B cell (primary cell): Measurements from ENCODE around the gene UBALD2. TPM values are rescaled to one million over a fixed set of nuclear protein-coding genes. Genes with fewer than 3 reads are reported as not detected.

ENCODE experiments used
- ATAC-seq: fragments of 200-7000 bp; cut with Tn5 transposase; one replicate; pipeline ENCODE4 v1.10.0; 2021; ENCODE audit warnings: low read depth, mild to moderate bottlenecking, moderate number of reproducible peaks, moderate library complexity
- CTCF ChIA-PET: fragments of 350-600 bp; sonication (Branson Sonifier 250); formaldehyde crosslinking; loops from one replicate; lab custom pipeline; 2021; ENCODE audit warnings: antibody characterized with exemption, inconsistent platforms; lab: Charles Lee
- POLR2A ChIA-PET: fragments of 350-600 bp; sonication (Branson Sonifier 250); formaldehyde crosslinking; loops from one replicate; lab custom pipeline; 2021; ENCODE audit warnings: antibody characterized with exemption; lab: Charles Lee
- DNase-seq: peaks from one replicate; pipeline ENCODE4 v3.0.0; 2013
- H2AFZ ChIP-seq: 2 replicates; pipeline ENCODE4 v1.6.1; 2012; ENCODE audit warnings: mild to moderate bottlenecking, low read depth, low read length; ENCODE audit not compliant: insufficient read depth, poor library complexity, severe bottlenecking
- H3K27ac ChIP-seq, 2 donors: 1 replicate in 1 of 2; 2 replicates in 1 of 2; pipeline ENCODE4 v1.5.1; 2012 to 2013; ENCODE audit warnings: low read length in 2 of 2, mild to moderate bottlenecking in 2 of 2, moderate library complexity in 1 of 2
- H3K27me3 ChIP-seq, 4 experiments: fragments of 200-600 bp in 1 of 4; sonication (generic) in 1 of 4; replicated peaks in 1 of 4; 1 replicate in 2 of 4; 2 replicates in 2 of 4; pipeline versions ENCODE4 v1.6.1 to v1.7.0; 2013 to 2016; ENCODE audit warnings: low read length in 3 of 4, mild to moderate bottlenecking in 2 of 4, mixed read lengths in 1 of 4, moderate library complexity in 1 of 4; ENCODE audit not compliant: insufficient read depth in 4 of 4, control insufficient read depth in 3 of 4; ENCODE audit errors: control extremely low read depth in 1 of 4
- H3K36me3 ChIP-seq, 2 experiments: replicated peaks in 1 of 2; 1 replicate in 1 of 2; 2 replicates in 1 of 2; pipeline versions ENCODE4 v1.6.1 to v1.7.1; 2013; ENCODE audit warnings: low read length in 1 of 2; ENCODE audit not compliant: insufficient read depth in 2 of 2, control insufficient read depth in 1 of 2; ENCODE audit errors: control extremely low read depth in 1 of 2, extremely low read depth in 1 of 2
- H3K4me1 ChIP-seq, 2 donors: fragments of 200-600 bp in 1 of 2; sonication (generic) in 1 of 2; 1 replicate in 1 of 2; 2 replicates in 1 of 2; pipeline versions ENCODE4 v1.5.1 to v1.6.1; 2013 to 2017; ENCODE audit warnings: low read length in 2 of 2; ENCODE audit not compliant: control insufficient read depth in 2 of 2, insufficient read depth in 2 of 2
- H3K4me2 ChIP-seq: replicated peaks from 2 replicates; pipeline ENCODE3; 2012; ENCODE audit warnings: mild to moderate bottlenecking, low read depth, low read length; ENCODE audit not compliant: poor library complexity, severe bottlenecking
- H3K4me3 ChIP-seq, 5 experiments: fragments of 200-600 bp in 1 of 5; sonication (generic) in 1 of 5; 1 replicate in 3 of 5; 2 replicates in 2 of 5; pipeline versions ENCODE4 v1.5.1 to v1.7.0; 2011 to 2016; ENCODE audit warnings: low read length in 4 of 5, mild to moderate bottlenecking in 4 of 5, low read depth in 2 of 5, control low read depth in 1 of 5, moderate library complexity in 1 of 5; ENCODE audit not compliant: insufficient read depth in 1 of 5; ENCODE audit errors: control extremely low read depth in 1 of 5, extremely low read depth in 1 of 5
- H3K79me2 ChIP-seq: fragments of 200-600 bp; sonication (generic); one replicate; pipeline ENCODE4 v1.6.0; 2016; ENCODE audit warnings: low read length; ENCODE audit not compliant: control insufficient read depth, insufficient read depth
- H3K9ac ChIP-seq: fragments of 200-600 bp; sonication (generic); 2 replicates; pipeline ENCODE4 v1.6.1; 2017; ENCODE audit warnings: mild to moderate bottlenecking, low read length, moderate library complexity
- H3K9me3 ChIP-seq, 3 donors: one replicate each; pipeline versions ENCODE4 v1.6.1 to v1.7.1; 2013; ENCODE audit warnings: low read length in 2 of 3; ENCODE audit not compliant: control insufficient read depth in 2 of 3, insufficient read depth in 1 of 3; ENCODE audit errors: control extremely low read depth in 1 of 3
- H4K20me1 ChIP-seq: 2 replicates; pipeline ENCODE4 v1.6.0; 2012; ENCODE audit warnings: mild to moderate bottlenecking, low read length; ENCODE audit not compliant: insufficient read depth, control insufficient read depth, poor library complexity, severe bottlenecking
- H3K27ac Mint-ChIP-seq: one replicate; pipeline ENCODE4 v1.8.0; 2021; ENCODE audit warnings: mixed read lengths
- H3K27me3 Mint-ChIP-seq: one replicate; pipeline ENCODE4 v1.8.0; 2021; ENCODE audit warnings: mixed read lengths
- H3K4me1 Mint-ChIP-seq: one replicate; pipeline ENCODE4 v1.8.0; 2021; ENCODE audit warnings: mixed read lengths
- H3K4me3 Mint-ChIP-seq: one replicate; pipeline ENCODE4 v1.8.0; 2021; ENCODE audit warnings: mixed read lengths
- H3K9me3 Mint-ChIP-seq: one replicate; pipeline ENCODE4 v1.8.0; 2022; ENCODE audit warnings: mixed read lengths; ENCODE audit not compliant: insufficient read depth
- EZH2 ChIP-seq: IDR thresholded peaks from 2 replicates; pipeline ENCODE4 v1.6.1; 2012; ENCODE audit warnings: borderline replicate concordance, low read depth, mild to moderate bottlenecking, moderate library complexity, low read length; ENCODE audit not compliant: insufficient read depth, poor library complexity, severe bottlenecking
- WGBS: methylation state at CpG from one replicate; pipeline ENCODE4 v1.1.5; 2013; ENCODE audit warnings: missing lambda C conversion rate; ENCODE audit not compliant: insufficient coverage; 5-methylcytosine and 5-hydroxymethylcytosine counted together
- intact Hi-C: fragments of 100-400 bp; cut with micrococcal nuclease; formaldehyde crosslinking; loops from one replicate; pipeline ENCODE4 v1.10.0; 2022
- polyA plus RNA-seq: library from polyadenylated mRNA; depleted of rRNA; stranded (reverse); fragments of >200 nt; gene quantifications from 2 replicates; pipeline ENCODE4 v1.2.3, GENCODE V29; 2012
- total RNA-seq, 2 donors: library from RNA; stranded (reverse); fragments of 120-200 nt in 1 of 2; gene quantifications; 1 replicate in 1 of 2; 2 replicates in 1 of 2; pipeline versions ENCODE4 v1.2.3 to v1.2.4, GENCODE V29; 2013 to 2022
- TF ChIP-seq, protein P1 (sequence below): fragments of 200-600 bp; IDR thresholded peaks from one replicate; pipeline ENCODE4 v1.8.0; 2022; ENCODE audit warnings: antibody characterized with exemption, mild to moderate bottlenecking

The UBALD2 gene
- total and polyA plus RNA-seq, 2 donors (not counting 1 experiment from before 2014, with no cell fraction given): 78.9 to 155 TPM

DNA sequence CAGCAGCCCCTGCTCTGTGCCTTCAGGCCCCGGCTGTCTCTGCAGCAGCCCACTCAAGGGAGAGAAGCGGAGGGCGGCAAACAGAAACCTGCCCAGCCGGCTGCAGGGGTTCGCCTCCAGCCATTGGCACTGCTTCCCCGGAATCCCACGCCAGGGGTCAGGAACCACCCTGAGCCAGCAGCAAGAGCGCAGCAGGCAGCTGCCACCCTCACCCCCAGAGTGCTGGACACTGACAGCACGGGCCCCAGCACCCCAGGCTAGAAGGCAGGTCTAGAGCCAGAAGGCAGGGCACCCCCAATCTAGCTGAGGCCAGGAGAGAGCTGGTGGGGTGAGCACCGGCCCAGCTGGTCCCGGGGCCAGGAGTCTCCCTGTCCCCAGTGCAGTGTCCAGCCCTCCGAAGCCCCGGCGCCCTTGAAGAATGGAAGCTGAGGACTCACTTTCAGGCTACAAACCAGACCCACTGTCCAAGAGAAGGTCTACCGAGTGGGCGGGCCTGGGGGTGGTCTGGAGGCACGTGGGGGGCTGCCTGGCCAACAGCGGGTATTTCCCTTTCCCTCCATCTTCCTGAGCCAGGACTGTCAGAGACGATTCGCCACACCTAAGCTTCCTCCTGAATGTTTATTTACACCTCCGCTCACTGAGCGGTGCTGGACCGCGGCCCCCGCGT lies 8.4 kb downstream of the UBALD2 start:
- H3K4me2 ChIP-seq: peak overlapping the region; percentile 94
- WGBS: 88% methylated on average over 20 of the region's 26 CpGs

More for the DNA sequence above, 8.4 kb downstream of the UBALD2 start:
- peak overlapping the region; percentile 68 for H3K9ac ChIP-seq
- peaks cover 5% of the 10 kb centered on the region for H4K20me1 ChIP-seq
- no peak for TF ChIP-seq EZH2
- TF ChIP-seq, protein P1, sequence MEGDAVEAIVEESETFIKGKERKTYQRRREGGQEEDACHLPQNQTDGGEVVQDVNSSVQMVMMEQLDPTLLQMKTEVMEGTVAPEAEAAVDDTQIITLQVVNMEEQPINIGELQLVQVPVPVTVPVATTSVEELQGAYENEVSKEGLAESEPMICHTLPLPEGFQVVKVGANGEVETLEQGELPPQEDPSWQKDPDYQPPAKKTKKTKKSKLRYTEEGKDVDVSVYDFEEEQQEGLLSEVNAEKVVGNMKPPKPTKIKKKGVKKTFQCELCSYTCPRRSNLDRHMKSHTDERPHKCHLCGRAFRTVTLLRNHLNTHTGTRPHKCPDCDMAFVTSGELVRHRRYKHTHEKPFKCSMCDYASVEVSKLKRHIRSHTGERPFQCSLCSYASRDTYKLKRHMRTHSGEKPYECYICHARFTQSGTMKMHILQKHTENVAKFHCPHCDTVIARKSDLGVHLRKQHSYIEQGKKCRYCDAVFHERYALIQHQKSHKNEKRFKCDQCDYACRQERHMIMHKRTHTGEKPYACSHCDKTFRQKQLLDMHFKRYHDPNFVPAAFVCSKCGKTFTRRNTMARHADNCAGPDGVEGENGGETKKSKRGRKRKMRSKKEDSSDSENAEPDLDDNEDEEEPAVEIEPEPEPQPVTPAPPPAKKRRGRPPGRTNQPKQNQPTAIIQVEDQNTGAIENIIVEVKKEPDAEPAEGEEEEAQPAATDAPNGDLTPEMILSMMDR: no peak
- CTCF ChIA-PET: interaction anchor here (0.5 to 16.7 kb wide), 9 partner anchors 10 to 259 kb away, joined by 3 to 435 read pairs (median 6); partner anchors contain the start of gene UBALD2
- no peaks in the 10 kb centered on the region for H3K27me3 ChIP-seq
- DNase-seq (no peak), ATAC-seq (no peak)
- no peak overlapping the region for H2AFZ ChIP-seq
- peak overlapping the region; percentile 82 for H3K4me3 Mint-ChIP-seq
- intact Hi-C loops: loop anchor here (2.0 to 10.0 kb wide), 3 partner anchors 33 to 221 kb away; partner anchors contain the start of genes FOXJ1 and RNF157
- peaks cover 2 to 13% of the 10 kb centered on the region in 2 experiments for H3K36me3 ChIP-seq
- H3K4me3 ChIP-seq: peak overlapping the region in 1 of 5 experiments; percentile 61
- no peaks in the 10 kb centered on the region for H3K9me3 Mint-ChIP-seq
- H3K4me1 ChIP-seq: peaks cover 71 to 81% of the 10 kb centered on the region in 2 donors
- no peaks in the 10 kb centered on the region for H3K27me3 Mint-ChIP-seq
- peaks cover 78% of the 10 kb centered on the region for H3K4me1 Mint-ChIP-seq
- H3K9me3 ChIP-seq: peaks cover 0 to 5% (median 0%) of the 10 kb centered on the region in 3 donors
- H3K27ac Mint-ChIP-seq: peak overlapping the region; percentile 93
- H3K79me2 ChIP-seq: peaks cover 10% of the 10 kb centered on the region
- H3K27ac ChIP-seq: peak overlapping the region; percentile 97 to 99
- POLR2A ChIA-PET: interaction anchor here (1.4 to 5.6 kb wide), 2 partner anchors 10 to 150 kb away, joined by 5 to 44 read pairs; partner anchors contain the start of gene UBALD2
